ENCODE results near the gene CYSTM1. TPM values are rescaled to one million over a fixed set of nuclear protein-coding genes. Genes with fewer than 3 reads are reported as not detected.
"Not testable (repeated sequence)": the region's sequence is repeated elsewhere in the genome, so short reads cannot be mapped to it uniquely, and the experiment has no call there.

Gene CYSTM1
- total and polyA plus RNA-seq, 2 experiments from 2014 or later, result 16.0 to 42.3 TPM

GRCh38 chr5:140151144-140152021 lies 23.6 kb upstream of the CYSTM1 start:
- no peaks in the 10 kb centered on the region for H3K36me3 ChIP-seq (ENCODE audit: low read depth)
- H3K4me3 ChIP-seq, result no peak overlapping the region
- no peaks in the 10 kb centered on the region for H3K9me2 ChIP-seq (ENCODE audit: insufficient read depth)
- TF ChIP-seq EZH2 (IDR thresholded peaks at IDR 0.05; ENCODE audit: insufficient read depth, poor library complexity, severe bottlenecking) (no peak), EZH2phosphoT487 (IDR thresholded peaks at IDR 0.05; ENCODE audit: insufficient read depth, low read depth) (no peak)
- no peak for DNase-seq
- H3K9me3 ChIP-seq (ENCODE audit: low read depth), result no peaks in the 10 kb centered on the region
- H3K4me2 ChIP-seq (ENCODE audit: unreplicated experiment), result no peak overlapping the region
- no peaks in the 10 kb centered on the region; the same call in 1 of the 2 replicates for H4K20me1 ChIP-seq (ENCODE audit: insufficient read depth)
- no peaks in the 10 kb centered on the region for H3K4me1 ChIP-seq (ENCODE audit: insufficient read depth)
- peaks cover 5% of the 10 kb centered on the region; the same call in 1 of the 2 replicates for H3F3A ChIP-seq (ENCODE audit: insufficient read depth)
- no peak overlapping the region for H3K9ac ChIP-seq
- in situ Hi-C loops (cut with MboI), result loop anchor here (25.0 kb wide), 1 partner anchor 364 kb away; the partner anchor contains the start of gene PSD2
- no peak overlapping the region for H3K27ac ChIP-seq
- H2AFZ ChIP-seq, result no peak overlapping the region
- WGBS, 2 experiments (ENCODE audit: low coverage in 1 of 2, low lambda C conversion rate in 2 of 2, missing lambda C conversion rate in 2 of 2), result 83 to 85% methylated on average over 7 of the region's 7 CpGs
- H3K27me3 ChIP-seq (replicated peaks; ENCODE audit: insufficient read depth), result no peaks in the 10 kb centered on the region
- H3K79me2 ChIP-seq (ENCODE audit: insufficient read depth), result peaks cover 15% of the 10 kb centered on the region; the same call in 1 of the 2 replicates

GRCh38 chr5:140152022-140152999 lies 22.7 kb upstream of the CYSTM1 start:
- no peaks in the 10 kb centered on the region for H3K9me2 ChIP-seq (ENCODE audit: insufficient read depth)
- H3K4me3 ChIP-seq, result no peak overlapping the region
- H3K4me2 ChIP-seq (ENCODE audit: unreplicated experiment), result no peak overlapping the region
- H3K9me3 ChIP-seq (ENCODE audit: low read depth), result no peaks in the 10 kb centered on the region
- H3K27me3 ChIP-seq (replicated peaks; ENCODE audit: insufficient read depth), result no peaks in the 10 kb centered on the region
- in situ Hi-C loops (cut with MboI), result loop anchor here (25.0 kb wide), 1 partner anchor 365 kb away; the partner anchor contains the start of gene PSD2
- H3K9ac ChIP-seq, result no peak overlapping the region
- no peak overlapping the region for H2AFZ ChIP-seq
- no peaks in the 10 kb centered on the region; the same call in 1 of the 2 replicates for H4K20me1 ChIP-seq (ENCODE audit: insufficient read depth)
- 0 out of 2 replicates have a peak, but pooled peaks cover 8% of the 10 kb centered on the region for H3K79me2 ChIP-seq (ENCODE audit: insufficient read depth)
- H3K4me1 ChIP-seq (ENCODE audit: insufficient read depth), result peaks cover 5% of the 10 kb centered on the region; the same call in 1 of the 2 replicates
- WGBS, 2 experiments (ENCODE audit: low coverage in 1 of 2, low lambda C conversion rate in 2 of 2, missing lambda C conversion rate in 2 of 2), result 83 to 90% methylated on average over 16 to 23 of the region's 23 CpGs
- no peak for TF ChIP-seq EZH2phosphoT487 (IDR thresholded peaks at IDR 0.05; ENCODE audit: insufficient read depth, low read depth)
- no peak for TF ChIP-seq EZH2 (IDR thresholded peaks at IDR 0.05; ENCODE audit: insufficient read depth, poor library complexity, severe bottlenecking)
- DNase-seq, result no peak
- H3F3A ChIP-seq (ENCODE audit: insufficient read depth), result no peaks in the 10 kb centered on the region
- no peaks in the 10 kb centered on the region for H3K36me3 ChIP-seq (ENCODE audit: low read depth)
- no peak overlapping the region for H3K27ac ChIP-seq

GRCh38 chr5:140153255-140153654 lies 21.7 kb upstream of the CYSTM1 start:
- in situ Hi-C loops (cut with MboI), result loop anchor here (25.0 kb wide), 1 partner anchor 366 kb away; the partner anchor contains the start of gene PSD2
- Histone ChIP-seq H3F3A (ENCODE audit: insufficient read depth) (no peaks in the 10 kb centered on the region), H3K4me3 (no peak overlapping the region), H4K20me1 (ENCODE audit: insufficient read depth) (no peaks in the 10 kb centered on the region; the same call in 1 of the 2 replicates), H3K27me3 (replicated peaks; ENCODE audit: insufficient read depth) (no peaks in the 10 kb centered on the region), H3K9me3 (ENCODE audit: low read depth) (no peaks in the 10 kb centered on the region), H3K4me2 (ENCODE audit: unreplicated experiment) (no peak overlapping the region), H3K36me3 (ENCODE audit: low read depth) (no peaks in the 10 kb centered on the region), H3K79me2 (ENCODE audit: insufficient read depth) (0 out of 2 replicates have a peak, but pooled peaks cover 5% of the 10 kb centered on the region), H3K9ac (no peak overlapping the region), H3K9me2 (ENCODE audit: insufficient read depth) (no peaks in the 10 kb centered on the region), H3K4me1 (ENCODE audit: insufficient read depth) (peaks cover 5% of the 10 kb centered on the region; the same call in 1 of the 2 replicates), H2AFZ (no peak overlapping the region), H3K27ac (no peak overlapping the region)
- WGBS, 2 experiments (ENCODE audit: low coverage in 1 of 2, low lambda C conversion rate in 2 of 2, missing lambda C conversion rate in 2 of 2), result 45 to 58% methylated on average over 7 of the region's 7 CpGs
- DNase-seq, result no peak
- TF ChIP-seq EZH2phosphoT487 (IDR thresholded peaks at IDR 0.05; ENCODE audit: insufficient read depth, low read depth) (no peak), EZH2 (IDR thresholded peaks at IDR 0.05; ENCODE audit: insufficient read depth, poor library complexity, severe bottlenecking) (no peak)

GRCh38 chr5:140153905-140154304 lies 21.1 kb upstream of the CYSTM1 start:
- H4K20me1 ChIP-seq (ENCODE audit: insufficient read depth), result no peaks in the 10 kb centered on the region
- H3K79me2 ChIP-seq (ENCODE audit: insufficient read depth), result 0 out of 2 replicates have a peak, but pooled peaks cover 5% of the 10 kb centered on the region
- 53 to 54% methylated on average over 8 of the region's 8 CpGs for WGBS, 2 experiments (ENCODE audit: low coverage in 1 of 2, low lambda C conversion rate in 2 of 2, missing lambda C conversion rate in 2 of 2)
- no peak for TF ChIP-seq EZH2phosphoT487 (IDR thresholded peaks at IDR 0.05; ENCODE audit: insufficient read depth, low read depth)
- TF ChIP-seq EZH2 (IDR thresholded peaks at IDR 0.05; ENCODE audit: insufficient read depth, poor library complexity, severe bottlenecking), result no peak
- H3K36me3 ChIP-seq (ENCODE audit: low read depth), result no peaks in the 10 kb centered on the region
- no peaks in the 10 kb centered on the region for H3K9me2 ChIP-seq (ENCODE audit: insufficient read depth)
- no peak overlapping the region for H3K27ac ChIP-seq
- no peak overlapping the region for H2AFZ ChIP-seq
- no peak for DNase-seq
- H3F3A ChIP-seq (ENCODE audit: insufficient read depth), result no peaks in the 10 kb centered on the region
- no peak overlapping the region for H3K9ac ChIP-seq
- in situ Hi-C loops (cut with MboI), result loop anchor here (25.0 kb wide), 1 partner anchor 367 kb away; the partner anchor contains the start of gene PSD2
- H3K9me3 ChIP-seq (ENCODE audit: low read depth), result no peaks in the 10 kb centered on the region
- no peak overlapping the region for H3K4me3 ChIP-seq
- peaks cover 5% of the 10 kb centered on the region; the same call in 1 of the 2 replicates for H3K4me1 ChIP-seq (ENCODE audit: insufficient read depth)
- H3K4me2 ChIP-seq (ENCODE audit: unreplicated experiment), result no peak overlapping the region
- H3K27me3 ChIP-seq (replicated peaks; ENCODE audit: insufficient read depth), result no peaks in the 10 kb centered on the region

GRCh38 chr5:140154710-140155381 lies 20.1 kb upstream of the CYSTM1 start:
- H2AFZ ChIP-seq; H3K27me3 ChIP-seq (replicated peaks; ENCODE audit: insufficient read depth); DNase-seq; H4K20me1 ChIP-seq (ENCODE audit: insufficient read depth); H3K4me1 ChIP-seq (ENCODE audit: insufficient read depth); H3F3A ChIP-seq (ENCODE audit: insufficient read depth); H3K4me2 ChIP-seq (ENCODE audit: unreplicated experiment); H3K9me2 ChIP-seq (ENCODE audit: insufficient read depth); H3K79me2 ChIP-seq (ENCODE audit: insufficient read depth); H3K9ac ChIP-seq; H3K9me3 ChIP-seq (ENCODE audit: low read depth); H3K27ac ChIP-seq; H3K4me3 ChIP-seq; H3K36me3 ChIP-seq (ENCODE audit: low read depth): not testable (repeated sequence)
- 68% methylated on average over 21 of the region's 21 CpGs for WGBS, 2 experiments (ENCODE audit: low coverage in 1 of 2, low lambda C conversion rate in 2 of 2, missing lambda C conversion rate in 2 of 2)
- in situ Hi-C loops (cut with MboI), result loop anchor here (5.0 to 25.0 kb wide), 2 partner anchors 88 to 368 kb away; partner anchors contain the start of gene PSD2

Measured in GM23248 (cell line).